MV-4-11 (cell line): Measurements from ENCODE around the gene MDFI.
A peak's percentile ranks its signal among the peaks of the same experiment; 100 is the strongest.

Source experiments
- DNase-seq: peaks from one replicate; lab custom pipeline; 2025; lab: John Stamatoyannopoulos, UW

Gene MDFI

GRCh38 chr6:41638002-41638934 lies at the start of gene MDFI:
Gene MDFI (plus strand): TSS chr6:41638468. CDS start chr6:41638750, 282 bp downstream.
- DNase-seq, result no peak

GRCh38 chr6:41589223-41589622 lies 49.0 kb upstream of the MDFI start:
- no peak for DNase-seq

GRCh38 chr6:41589636-41590622 lies 48.3 kb upstream of the MDFI start:
- no peak for DNase-seq

GRCh38 chr6:41591122-41591521 lies 47.1 kb upstream of the MDFI start:
- no peak for DNase-seq

GRCh38 chr6:41591859-41592502 lies 46.3 kb upstream of the MDFI start:
- peak; percentile 27 for DNase-seq

GRCh38 chr6:41593406-41593805 lies 44.9 kb upstream of the MDFI start:
- DNase-seq, result no peak

- no peak for DNase-seq
These were observed 44.4 kb upstream of the MDFI start for GRCh38 chr6:41593839-41594238.

GRCh38 chr6:41594326-41594725 lies 43.9 kb upstream of the MDFI start:
- no peak for DNase-seq

GRCh38 chr6:41594766-41595165 lies 43.5 kb upstream of the MDFI start:
- DNase-seq, result no peak

GRCh38 chr6:41595166-41595565 lies 43.1 kb upstream of the MDFI start:
- DNase-seq, result no peak

GRCh38 chr6:41596096-41596685 lies 42.1 kb upstream of the MDFI start:
- no peak for DNase-seq

- DNase-seq, result no peak
These were observed 41.5 kb upstream of the MDFI start for GRCh38 chr6:41596807-41597206.

GRCh38 chr6:41597246-41598000 lies 40.8 kb upstream of the MDFI start:
- no peak for DNase-seq

GRCh38 chr6:41598670-41599014 lies 39.6 kb upstream of the MDFI start:
- DNase-seq, result no peak

- DNase-seq, result no peak
These were observed 39.0 kb upstream of the MDFI start for GRCh38 chr6:41599015-41599851.

- DNase-seq, result no peak
These were observed 38.3 kb upstream of the MDFI start for GRCh38 chr6:41599852-41600445.

GRCh38 chr6:41600499-41601247 lies 37.6 kb upstream of the MDFI start:
- DNase-seq, result no peak

GRCh38 chr6:41601248-41601549 lies 37.1 kb upstream of the MDFI start:
- no peak for DNase-seq

GRCh38 chr6:41602422-41602743 lies 35.9 kb upstream of the MDFI start:
- no peak for DNase-seq
